GM21528 (cell line): ENCODE data around the gene VWA1.
"Not testable (repeated sequence)": the region's sequence is repeated elsewhere in the genome, so short reads cannot be mapped to it uniquely, and the experiment has no call there.

Experiments
- ATAC-seq: cut with Tn5 transposase; IDR thresholded peaks from one replicate; pipeline ENCODE4 v1.9.1; 2021; ENCODE audit warnings: mild to moderate bottlenecking, moderate library complexity; ENCODE audit not compliant: unreplicated experiment, low FRiP score

The VWA1 gene

DNA sequence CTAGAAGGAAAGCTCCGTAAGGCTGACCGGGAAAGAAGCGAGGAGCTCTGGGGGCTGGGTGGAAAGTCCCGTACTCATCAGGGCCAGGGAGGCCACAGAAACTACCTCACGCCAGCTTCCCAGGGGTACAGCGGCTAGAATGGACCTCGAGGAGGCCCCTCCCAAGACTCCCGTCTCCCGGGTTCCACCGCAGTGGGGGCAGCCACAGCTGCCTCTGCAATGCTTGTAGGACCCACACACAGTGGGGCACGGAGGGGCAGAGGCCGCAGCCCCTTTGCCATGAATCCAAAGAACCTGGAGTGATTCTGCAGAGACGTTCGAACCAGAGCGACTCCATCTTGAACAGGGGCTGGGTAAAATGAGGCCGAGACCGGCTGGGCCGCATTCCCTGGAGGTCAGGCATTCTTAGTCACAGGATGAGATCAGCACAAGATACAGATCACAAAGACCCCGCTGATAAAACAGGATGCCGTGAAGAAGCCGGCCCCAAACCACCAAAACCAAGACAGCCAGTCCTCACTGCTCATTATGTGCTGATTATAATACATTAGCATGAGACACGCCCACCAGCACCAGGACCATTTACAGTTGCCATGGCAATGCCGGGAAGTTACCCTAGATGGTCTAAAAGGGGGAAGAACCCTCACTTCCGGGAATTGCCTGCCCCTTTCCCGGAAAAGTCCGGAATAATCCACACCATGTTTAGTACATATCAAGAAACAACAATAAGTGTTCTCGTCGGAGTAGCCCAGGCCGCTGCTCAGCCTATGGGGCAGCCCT is 12.8 kb upstream of the VWA1 start:
- no peak for ATAC-seq

DNA sequence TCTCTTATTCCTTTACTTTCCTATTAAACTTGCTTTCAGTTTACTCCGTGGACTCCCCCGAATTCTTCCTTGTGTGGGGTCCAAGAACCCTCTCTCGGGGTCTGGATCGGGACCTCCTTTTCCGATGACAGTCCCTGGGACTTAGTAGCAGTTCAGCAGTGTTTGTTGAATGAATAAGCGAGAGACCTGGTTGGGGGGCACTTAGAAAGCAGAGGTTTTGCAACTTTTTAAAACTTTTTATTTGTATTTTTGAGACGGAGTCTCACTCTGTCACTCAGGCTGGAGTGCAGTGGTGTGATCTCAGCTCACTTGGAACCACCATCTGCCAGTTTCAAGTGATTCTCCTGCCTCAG is 12.3 kb upstream of the VWA1 start:
- no peak for ATAC-seq

GRCh38 chr1:1424707-1425106 is 10.8 kb upstream of the VWA1 start:
- no peak for ATAC-seq

DNA sequence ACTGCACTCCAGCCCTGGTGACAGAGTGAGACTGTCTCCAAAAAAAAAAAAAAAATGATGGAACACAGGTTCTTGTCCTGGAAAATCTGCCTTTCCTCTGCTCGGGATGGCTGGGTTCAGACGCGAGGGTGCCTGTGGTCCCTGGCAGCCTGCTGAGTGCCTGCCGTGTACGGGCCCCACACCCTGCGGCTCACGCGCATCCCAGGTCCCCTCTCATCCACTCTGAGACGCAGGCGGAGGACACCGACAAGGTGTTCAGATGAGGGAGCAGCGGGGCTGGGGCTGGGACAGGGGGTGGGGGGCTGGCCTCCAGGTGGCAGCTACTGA is 10.1 kb upstream of the VWA1 start:
- no peak for ATAC-seq

- ATAC-seq: no peak
Measured at GRCh38 chr1:1425753-1426495, 9.6 kb upstream of the VWA1 start.

DNA sequence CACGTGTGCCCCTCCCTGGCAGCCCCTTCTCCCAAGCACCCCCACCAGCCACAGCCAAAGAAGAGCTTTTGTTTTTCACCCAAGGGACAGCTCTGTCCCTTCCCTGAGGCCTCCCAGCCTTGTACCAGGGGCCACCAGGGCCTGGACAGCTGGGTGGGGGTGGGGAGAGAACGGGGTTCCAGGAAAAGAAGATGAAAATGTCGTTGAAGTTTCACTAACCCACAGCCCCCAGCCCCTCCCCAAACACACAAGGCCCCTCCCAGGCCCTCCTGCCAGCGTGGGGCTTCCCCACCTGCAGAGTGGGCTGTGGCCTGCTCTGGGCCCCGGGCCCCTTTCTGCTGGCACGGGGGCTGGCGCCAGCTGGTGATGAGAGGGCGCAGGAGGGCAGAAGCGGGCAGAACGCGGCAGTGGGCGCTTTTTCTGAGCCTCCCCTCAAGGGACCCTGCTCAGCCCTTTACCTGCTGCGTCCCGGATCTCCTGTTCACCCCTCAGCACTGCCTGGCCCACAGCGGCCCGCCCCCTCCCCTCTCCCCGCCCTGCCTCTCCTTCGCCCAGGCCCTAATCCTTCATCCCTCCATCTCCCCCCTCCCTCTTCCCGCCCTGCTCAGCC is 8.9 kb upstream of the VWA1 start:
- ATAC-seq: no peak

DNA sequence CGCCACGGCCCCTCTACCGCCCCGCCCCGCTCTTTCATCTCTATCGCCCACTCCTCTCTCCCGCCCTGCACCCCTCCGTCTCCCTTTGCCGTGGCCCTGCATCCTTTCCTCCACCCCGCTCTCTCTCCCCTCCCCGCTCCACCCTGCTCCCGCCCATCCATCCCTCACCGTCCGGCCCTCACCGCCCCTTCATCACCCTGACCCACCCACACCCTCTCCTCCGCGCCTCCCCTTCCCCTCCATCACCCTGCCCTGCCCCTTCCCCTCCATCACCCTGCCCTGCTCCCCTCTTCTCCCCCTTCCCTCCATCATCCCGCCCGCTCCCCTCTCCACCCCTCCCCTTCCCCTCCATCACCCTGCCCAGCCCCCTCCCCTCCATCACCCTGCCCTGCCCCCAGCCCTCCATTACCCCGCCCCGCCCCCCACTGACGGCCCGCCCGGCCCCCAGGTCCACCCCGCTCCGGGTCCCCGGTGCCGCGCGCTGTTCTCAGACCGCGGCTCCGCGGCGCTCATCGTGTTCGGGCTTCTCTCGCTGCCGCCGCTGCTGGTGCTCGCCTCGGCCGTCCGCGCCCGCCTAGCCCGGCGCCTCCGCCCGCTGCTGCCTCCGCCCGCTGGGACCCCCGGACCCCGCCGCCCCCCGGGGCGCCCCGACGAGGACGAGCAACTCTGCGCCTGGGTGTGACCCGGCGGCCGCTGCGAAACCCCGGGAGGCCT is 8.2 kb upstream of the VWA1 start:
- no peak for ATAC-seq

DNA sequence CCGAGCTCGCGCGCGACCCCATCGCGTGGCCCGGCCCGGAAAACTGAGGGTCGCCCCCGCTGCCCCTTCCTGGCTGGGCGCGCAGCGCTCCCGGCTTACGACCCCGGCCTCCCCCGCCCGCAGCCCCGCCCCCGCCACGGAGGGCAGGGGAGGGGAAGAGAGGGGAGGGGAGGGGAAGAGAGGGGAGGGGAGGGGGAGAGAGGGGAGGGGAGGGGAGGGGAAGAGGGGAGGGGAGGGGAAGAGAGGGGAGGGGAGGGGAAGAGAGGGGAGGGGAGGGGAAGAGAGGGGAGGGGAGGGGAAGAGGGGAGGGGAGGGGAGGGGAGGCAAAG is 7.7 kb upstream of the VWA1 start:
- ATAC-seq: no peak

DNA sequence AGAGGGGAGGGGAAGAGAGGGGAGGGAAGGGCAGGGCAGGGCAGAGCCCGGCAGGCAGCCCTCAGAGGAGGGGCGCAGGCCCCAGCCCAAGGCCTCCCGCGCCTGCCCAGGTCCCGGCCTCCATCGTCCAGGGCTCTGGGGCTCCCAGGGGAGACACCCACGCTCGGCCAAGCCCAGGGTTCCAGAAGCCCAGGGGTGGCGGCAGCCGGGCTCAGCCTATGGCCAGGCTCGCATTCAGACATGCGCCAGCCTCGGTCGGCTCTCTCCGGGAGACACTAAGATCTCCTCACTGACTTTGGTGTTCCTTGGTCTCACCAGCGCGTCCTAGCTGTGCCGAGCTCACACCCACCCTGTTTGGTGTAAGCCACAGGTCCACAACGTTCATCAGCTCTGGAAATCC is 7.3 kb upstream of the VWA1 start:
- no peak for ATAC-seq

DNA sequence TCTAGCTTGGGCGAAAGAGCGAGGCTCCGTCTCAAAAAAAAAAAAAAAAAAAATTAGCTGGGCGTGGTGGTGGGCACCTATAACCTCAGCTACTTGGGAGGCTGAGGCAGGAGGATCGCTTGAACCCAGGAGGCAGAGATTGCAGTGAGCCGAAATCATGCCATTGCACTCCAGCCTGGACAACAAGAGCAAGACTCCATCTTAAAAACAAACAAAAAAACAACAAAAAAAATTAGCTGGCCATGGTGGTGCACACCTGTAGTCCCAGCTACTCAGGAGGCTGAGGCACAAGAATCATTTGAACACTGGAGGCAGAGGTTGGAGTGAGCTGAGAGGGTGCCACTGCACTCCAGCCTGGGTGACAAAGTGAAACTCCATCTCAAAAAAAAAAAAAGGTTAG is 6.5 kb upstream of the VWA1 start:
- ATAC-seq: not testable (repeated sequence)

DNA sequence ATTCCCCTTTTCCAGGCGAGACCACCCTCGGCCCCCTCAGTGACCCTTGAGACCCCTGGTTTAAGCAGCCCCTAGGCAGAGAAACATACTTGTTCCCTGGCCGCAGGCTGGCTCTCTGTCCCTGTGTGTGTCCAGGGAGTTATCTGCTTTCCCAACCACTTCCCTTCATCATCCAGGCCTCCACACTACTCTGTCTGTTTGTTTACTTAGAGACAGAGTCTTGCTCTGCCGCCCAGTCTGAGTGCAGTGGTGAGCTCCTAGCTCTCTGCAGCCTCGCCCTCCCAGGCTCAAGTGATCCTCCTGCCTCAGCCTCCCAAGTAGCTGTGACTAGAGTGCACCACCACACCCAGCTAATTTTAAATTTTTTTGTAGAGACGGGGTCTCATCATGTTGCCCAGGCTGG is 5.8 kb upstream of the VWA1 start:
- no peak for ATAC-seq

- ATAC-seq: no peak
Measured at GRCh38 chr1:1430114-1430982, 5.1 kb upstream of the VWA1 start.

DNA sequence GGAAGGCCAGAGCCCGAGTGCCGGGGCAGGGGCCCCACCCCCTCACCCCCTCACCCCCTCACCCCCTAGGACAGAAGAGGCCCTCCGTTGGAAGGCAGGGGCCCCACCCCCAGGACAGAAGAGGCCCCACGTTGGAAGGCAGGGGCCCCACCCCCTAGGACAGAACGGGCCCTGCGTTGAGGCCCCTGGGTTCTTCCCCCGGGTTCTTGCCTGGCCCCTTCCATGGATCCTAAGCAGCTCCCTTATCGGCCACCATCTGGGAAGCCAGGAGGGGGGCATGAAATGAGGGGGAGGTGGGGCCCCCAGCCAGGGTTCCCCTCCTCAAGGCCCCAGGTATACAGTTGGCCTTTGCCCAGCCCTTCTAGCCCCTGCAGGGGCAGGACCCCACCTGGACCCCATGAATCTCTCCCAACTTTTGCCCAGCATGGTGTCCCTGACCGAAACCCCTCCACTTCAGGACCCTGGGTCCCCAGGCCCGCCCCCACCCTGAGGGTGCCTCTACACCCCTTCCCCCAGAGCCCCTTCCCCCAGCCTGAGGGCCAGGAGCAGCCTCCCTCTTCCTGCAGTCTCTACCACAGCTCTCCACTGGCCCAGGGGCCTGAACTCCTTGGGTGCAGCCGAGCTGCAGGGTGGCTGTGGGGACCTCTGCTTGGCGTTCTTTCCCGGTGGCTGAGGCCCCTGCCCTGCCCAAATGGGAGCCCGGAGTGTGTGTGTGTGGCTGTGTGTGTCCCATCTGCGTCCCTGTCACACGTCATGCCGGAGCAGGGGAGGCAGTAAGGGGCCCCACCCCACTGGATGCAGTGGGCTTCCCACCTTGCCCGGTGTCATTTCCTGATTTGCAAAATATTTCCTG is 4.3 kb upstream of the VWA1 start:
- ATAC-seq: no peak

DNA sequence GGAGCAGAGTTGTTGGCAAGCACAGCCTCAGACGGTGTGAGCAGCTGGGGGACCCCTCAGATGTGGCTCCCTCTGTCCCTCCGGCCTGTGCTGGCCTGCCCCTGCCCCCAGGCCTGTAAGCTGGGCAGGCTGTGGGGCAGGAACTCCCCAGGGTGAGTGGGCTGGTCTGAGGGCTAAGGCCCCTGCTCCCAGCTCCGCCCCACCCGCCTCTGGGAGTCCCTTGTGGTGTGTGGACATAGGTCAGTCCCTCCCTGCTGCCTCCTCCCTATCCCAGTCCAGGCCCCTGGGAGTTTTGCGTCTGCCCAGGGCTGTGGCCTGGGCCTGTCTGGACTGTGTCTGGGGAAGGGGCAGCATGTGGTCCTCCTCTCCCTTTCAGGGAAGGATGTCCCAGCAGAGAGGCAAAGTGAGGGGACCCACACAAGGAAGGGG is 3.6 kb upstream of the VWA1 start:
- ATAC-seq: no peak

DNA sequence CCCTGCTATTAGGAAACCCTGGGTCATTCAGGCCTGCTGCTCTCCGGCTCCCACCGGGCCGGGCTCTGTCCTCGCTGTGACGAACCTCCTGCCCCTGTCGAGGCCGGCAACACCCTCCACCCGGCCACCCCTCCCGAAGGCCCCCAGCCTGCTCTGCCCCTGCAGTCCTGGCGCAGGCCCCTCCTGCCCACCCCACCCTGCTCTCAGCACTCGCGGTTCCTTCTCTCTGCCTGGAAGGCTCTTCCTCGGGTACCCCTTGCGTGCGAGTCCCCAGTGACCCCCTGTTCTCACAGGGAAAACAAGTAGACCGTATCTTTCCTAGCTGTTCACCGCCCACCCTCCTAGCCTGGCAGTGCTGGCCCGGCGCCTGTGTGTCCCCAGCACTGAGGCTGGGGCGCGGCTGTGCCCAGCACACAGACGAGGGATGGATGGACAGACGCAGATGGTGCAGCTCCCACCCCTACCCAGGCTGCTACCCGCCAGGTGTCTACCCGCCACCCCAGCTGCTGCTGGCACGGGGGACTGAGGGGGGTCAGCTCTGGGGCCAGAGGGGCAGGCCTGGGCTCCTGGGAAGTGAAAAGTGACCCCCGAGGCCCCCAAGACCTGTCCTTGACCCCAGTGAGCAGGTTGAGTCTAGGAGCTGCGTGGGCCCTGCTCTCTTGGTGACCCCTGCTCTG is 3.1 kb upstream of the VWA1 start:
- no peak for ATAC-seq

DNA sequence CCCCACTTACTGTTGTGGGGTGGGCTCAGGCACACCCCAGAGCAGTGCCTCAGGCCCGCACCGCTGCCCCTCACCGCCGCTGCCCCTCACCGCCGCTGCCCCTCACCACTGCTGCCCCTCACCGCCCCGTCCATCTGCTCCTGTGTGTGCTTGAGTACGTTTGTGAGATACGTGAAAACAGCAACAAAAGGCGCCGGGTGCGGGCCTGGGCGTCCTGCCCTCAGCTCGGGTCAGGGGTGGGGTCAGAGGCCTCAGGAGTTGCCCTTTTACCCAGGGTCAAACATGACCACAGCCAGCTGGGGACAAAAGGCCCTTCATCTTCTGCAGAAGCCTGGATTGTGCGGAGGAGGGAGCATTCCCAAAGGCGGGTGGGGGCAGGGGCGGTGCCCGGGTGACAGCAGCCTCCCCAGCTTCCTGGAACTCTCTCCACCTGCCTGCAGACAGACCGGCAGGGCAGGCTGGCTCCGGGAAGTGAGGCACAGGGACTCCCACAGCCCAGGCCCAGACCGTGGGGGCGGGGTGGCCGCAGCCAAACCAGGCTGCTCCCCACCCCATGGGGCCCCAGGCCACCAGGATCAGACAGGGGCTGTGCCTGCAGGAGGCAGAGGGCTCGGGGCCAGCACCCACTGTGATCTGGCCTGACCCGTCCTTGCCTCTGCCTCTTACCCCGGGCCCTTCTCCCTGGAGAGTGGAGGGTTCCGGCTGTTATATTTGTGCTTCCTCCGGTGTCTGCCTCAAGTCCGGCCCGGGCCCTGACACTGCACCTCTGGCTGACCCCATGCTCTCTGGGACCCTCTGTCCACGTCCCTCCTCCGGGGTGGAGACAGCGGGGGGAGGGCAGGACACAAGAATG is 2.3 kb upstream of the VWA1 start:
- no peak for ATAC-seq

DNA sequence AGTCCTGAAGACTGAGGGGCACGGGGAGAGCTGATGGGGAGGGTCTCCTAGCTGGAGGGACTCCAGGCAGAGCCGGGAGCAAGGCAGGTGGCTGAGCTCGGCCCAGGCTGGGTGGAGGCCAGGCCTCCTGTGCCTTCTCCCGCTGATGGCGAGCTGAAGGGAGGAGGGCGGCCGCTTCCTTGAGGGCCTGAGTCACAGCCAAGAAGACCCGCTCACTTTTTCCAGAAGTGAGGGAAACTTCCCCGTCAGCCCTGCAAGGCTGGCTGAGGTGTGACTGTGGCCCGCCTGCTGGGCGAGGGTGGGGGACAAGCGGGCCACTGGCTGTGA is 1.7 kb upstream of the VWA1 start:
- ATAC-seq: no peak

DNA sequence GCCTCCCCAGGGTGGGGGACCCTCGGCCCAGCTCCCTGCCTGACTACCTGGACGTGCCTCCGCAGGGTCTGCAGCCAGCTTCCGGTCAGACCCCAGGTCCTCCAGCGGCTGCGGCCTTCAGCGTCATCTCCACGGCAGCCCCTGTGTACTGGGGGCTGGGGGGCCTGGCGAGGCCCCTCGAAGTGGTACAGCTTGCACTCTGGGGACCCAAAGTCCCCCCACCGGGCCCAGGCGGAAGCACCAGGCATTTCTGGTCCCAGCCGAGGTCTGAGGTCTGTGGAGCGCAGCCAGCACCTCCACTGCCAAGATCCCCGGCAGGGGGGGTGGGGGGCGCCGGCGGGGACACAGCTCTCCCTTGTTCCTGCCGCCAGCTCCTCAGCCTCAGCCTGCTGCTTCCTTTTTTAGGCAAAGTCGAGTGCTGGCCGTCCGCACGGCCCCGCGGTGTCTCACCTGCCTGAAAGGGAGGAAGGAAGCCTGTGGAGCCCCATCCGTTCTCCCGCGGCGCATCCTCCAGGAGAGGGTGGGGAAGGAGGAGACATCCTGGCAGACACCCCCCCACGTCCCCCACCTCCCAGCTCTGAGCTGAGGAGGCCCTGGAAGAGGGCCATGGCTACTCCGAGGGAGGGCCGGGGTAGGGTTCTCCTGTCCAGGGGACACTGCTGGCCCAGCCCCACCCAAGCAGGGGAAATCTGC is 1.2 kb upstream of the VWA1 start:
- ATAC-seq: no peak
